KMS-11 (cell line): ENCODE data around the gene PTPMT1.

ENCODE experiments used
- H2AFZ ChIP-seq: fragments of 200-600 bp; sonication (generic); 2 replicates; pipeline ENCODE4 v1.6.1; 2016; ENCODE audit warnings: antibody characterized with exemption, mixed run types, low read depth
- H3K27ac ChIP-seq: fragments of 200-600 bp; sonication (generic); 2 replicates; pipeline ENCODE4 v1.6.1; 2016; ENCODE audit warnings: mild to moderate bottlenecking, mixed run types
- H3K27me3 ChIP-seq: fragments of 200-600 bp; sonication (generic); 2 replicates; pipeline ENCODE4 v1.6.1; 2017; ENCODE audit warnings: mild to moderate bottlenecking, low read depth, mixed run types, moderate library complexity; ENCODE audit not compliant: insufficient read depth
- H3K36me3 ChIP-seq: fragments of 200-600 bp; sonication (generic); 2 replicates; pipeline ENCODE4 v1.6.1; 2017; ENCODE audit warnings: mild to moderate bottlenecking, mixed run types; ENCODE audit not compliant: insufficient read depth
- H3K4me1 ChIP-seq: fragments of 200-600 bp; sonication (generic); 2 replicates; pipeline ENCODE4 v1.6.1; 2016; ENCODE audit warnings: mild to moderate bottlenecking, low read depth, mixed run types; ENCODE audit not compliant: poor library complexity, severe bottlenecking
- H3K4me2 ChIP-seq: fragments of 200-600 bp; sonication (generic); 2 replicates; pipeline ENCODE4 v1.7.0; 2016; ENCODE audit warnings: mild to moderate bottlenecking, mixed run types
- H3K4me3 ChIP-seq: fragments of 200-600 bp; sonication (generic); IDR thresholded peaks from 2 replicates; pipeline ENCODE4 v1.6.1; 2017; ENCODE audit warnings: low read depth, low read length, mixed read lengths; ENCODE audit not compliant: insufficient read depth
- H3K79me2 ChIP-seq: fragments of 200-600 bp; sonication (generic); 2 replicates; pipeline ENCODE4 v1.6.1; 2016; ENCODE audit warnings: low read depth, mixed run types; ENCODE audit not compliant: insufficient read depth
- H3K9ac ChIP-seq: fragments of 200-600 bp; sonication (generic); 2 replicates; pipeline ENCODE4 v1.6.1; 2016; ENCODE audit warnings: mild to moderate bottlenecking, mixed run types
- H4K20me1 ChIP-seq: fragments of 200-600 bp; sonication (generic); 2 replicates; pipeline ENCODE4 v1.6.1; 2016; ENCODE audit warnings: mild to moderate bottlenecking, mixed run types; ENCODE audit not compliant: insufficient read depth
- TF ChIP-seq, protein P1 (sequence below): fragments of 200-600 bp; sonication (generic); conservative IDR thresholded peaks from 2 replicates; pipeline ENCODE4 v1.6.1; 2017; ENCODE audit warnings: low read depth, mild to moderate bottlenecking, antibody characterized with exemption, low read length, moderate library complexity, mixed read lengths

The PTPMT1 gene

DNA sequence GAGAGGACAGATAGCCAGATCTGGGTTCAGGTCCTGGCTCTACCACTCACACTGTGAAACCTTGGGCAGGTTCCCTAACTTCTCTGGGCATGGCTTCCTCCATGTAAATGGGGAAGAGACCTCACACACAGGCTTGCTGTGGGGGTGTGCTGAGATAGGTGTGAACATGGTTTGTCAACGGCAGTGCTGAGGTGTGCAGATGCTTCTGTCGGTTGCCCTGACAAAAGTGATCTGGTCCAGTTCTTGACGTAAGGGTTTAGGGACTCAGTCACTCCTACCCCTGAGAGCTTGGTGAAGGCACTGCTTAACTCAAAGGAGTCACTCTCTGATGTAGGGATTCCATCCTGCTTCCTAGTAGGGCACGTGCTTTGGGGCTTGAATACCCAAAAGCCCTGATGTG lies 26.9 kb downstream of the PTPMT1 start:
- H4K20me1 ChIP-seq: no peaks in the 10 kb centered on the region
- no peak overlapping the region for H3K4me2 ChIP-seq
- TF ChIP-seq, protein P1, sequence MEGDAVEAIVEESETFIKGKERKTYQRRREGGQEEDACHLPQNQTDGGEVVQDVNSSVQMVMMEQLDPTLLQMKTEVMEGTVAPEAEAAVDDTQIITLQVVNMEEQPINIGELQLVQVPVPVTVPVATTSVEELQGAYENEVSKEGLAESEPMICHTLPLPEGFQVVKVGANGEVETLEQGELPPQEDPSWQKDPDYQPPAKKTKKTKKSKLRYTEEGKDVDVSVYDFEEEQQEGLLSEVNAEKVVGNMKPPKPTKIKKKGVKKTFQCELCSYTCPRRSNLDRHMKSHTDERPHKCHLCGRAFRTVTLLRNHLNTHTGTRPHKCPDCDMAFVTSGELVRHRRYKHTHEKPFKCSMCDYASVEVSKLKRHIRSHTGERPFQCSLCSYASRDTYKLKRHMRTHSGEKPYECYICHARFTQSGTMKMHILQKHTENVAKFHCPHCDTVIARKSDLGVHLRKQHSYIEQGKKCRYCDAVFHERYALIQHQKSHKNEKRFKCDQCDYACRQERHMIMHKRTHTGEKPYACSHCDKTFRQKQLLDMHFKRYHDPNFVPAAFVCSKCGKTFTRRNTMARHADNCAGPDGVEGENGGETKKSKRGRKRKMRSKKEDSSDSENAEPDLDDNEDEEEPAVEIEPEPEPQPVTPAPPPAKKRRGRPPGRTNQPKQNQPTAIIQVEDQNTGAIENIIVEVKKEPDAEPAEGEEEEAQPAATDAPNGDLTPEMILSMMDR: no peak
- no peak overlapping the region for H3K9ac ChIP-seq
- no peak overlapping the region for H3K27ac ChIP-seq
- no peak overlapping the region for H2AFZ ChIP-seq
- no peaks in the 10 kb centered on the region for H3K4me1 ChIP-seq
- H3K4me3 ChIP-seq: no peak overlapping the region
- H3K79me2 ChIP-seq: no peaks in the 10 kb centered on the region
- H3K27me3 ChIP-seq: no peaks in the 10 kb centered on the region
- no peaks in the 10 kb centered on the region for H3K36me3 ChIP-seq

DNA sequence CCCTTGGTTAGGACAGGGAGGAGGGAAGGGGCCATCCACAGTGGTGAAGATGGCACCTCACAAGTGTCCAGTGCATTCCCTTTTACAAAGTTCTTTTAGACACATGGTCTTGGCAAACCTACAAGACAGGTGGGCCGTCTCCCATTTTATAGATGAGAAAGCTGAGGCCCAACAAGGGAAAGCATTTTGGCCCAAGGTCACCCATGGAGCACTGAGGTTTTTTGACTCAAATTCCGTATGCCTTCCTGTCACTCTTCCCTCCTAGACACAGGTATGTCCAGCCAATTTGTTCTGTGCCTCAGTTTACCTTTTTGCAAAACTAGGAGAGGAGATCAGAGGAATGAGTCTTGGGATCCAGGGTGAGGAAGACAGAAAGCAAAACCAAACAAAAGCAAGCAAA lies 27.6 kb downstream of the PTPMT1 start:
- Histone ChIP-seq H3K27ac (no peak overlapping the region), H3K79me2 (no peaks in the 10 kb centered on the region), H3K4me1 (no peaks in the 10 kb centered on the region), H3K4me3 (no peak overlapping the region), H3K4me2 (no peak overlapping the region), H3K27me3 (no peaks in the 10 kb centered on the region), H4K20me1 (no peaks in the 10 kb centered on the region), H2AFZ (no peak overlapping the region), H3K9ac (no peak overlapping the region), H3K36me3 (no peaks in the 10 kb centered on the region)
- TF ChIP-seq, protein P1: no peak

DNA sequence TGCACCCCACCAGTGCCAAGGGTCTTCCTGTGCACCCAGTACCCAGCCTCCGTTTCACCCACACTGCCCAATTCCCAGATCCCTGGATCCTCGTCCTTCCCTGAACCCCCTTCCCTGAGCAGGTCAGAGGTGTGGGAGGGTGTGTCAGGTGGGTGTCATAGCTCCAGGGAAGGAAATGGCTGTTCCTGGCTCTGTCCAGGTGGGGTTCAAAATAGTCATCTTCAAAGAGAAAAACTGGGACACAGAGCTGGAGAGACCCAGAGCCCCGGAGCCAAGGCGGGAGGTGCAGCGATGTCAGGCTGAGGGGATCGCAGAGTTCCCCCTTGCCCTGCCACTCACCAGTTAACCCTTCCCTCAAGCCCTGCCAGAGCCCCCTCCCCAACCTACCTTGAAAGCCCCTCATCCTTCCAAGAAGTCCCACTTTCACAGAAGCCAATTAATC lies 28.1 kb downstream of the PTPMT1 start:
- Histone ChIP-seq H3K9ac (no peak overlapping the region), H3K27ac (no peak overlapping the region), H2AFZ (no peak overlapping the region), H3K4me1 (no peaks in the 10 kb centered on the region), H3K4me2 (no peak overlapping the region), H3K36me3 (no peaks in the 10 kb centered on the region), H4K20me1 (no peaks in the 10 kb centered on the region), H3K79me2 (no peaks in the 10 kb centered on the region), H3K4me3 (no peak overlapping the region), H3K27me3 (no peaks in the 10 kb centered on the region)
- TF ChIP-seq, protein P1: no peak

DNA sequence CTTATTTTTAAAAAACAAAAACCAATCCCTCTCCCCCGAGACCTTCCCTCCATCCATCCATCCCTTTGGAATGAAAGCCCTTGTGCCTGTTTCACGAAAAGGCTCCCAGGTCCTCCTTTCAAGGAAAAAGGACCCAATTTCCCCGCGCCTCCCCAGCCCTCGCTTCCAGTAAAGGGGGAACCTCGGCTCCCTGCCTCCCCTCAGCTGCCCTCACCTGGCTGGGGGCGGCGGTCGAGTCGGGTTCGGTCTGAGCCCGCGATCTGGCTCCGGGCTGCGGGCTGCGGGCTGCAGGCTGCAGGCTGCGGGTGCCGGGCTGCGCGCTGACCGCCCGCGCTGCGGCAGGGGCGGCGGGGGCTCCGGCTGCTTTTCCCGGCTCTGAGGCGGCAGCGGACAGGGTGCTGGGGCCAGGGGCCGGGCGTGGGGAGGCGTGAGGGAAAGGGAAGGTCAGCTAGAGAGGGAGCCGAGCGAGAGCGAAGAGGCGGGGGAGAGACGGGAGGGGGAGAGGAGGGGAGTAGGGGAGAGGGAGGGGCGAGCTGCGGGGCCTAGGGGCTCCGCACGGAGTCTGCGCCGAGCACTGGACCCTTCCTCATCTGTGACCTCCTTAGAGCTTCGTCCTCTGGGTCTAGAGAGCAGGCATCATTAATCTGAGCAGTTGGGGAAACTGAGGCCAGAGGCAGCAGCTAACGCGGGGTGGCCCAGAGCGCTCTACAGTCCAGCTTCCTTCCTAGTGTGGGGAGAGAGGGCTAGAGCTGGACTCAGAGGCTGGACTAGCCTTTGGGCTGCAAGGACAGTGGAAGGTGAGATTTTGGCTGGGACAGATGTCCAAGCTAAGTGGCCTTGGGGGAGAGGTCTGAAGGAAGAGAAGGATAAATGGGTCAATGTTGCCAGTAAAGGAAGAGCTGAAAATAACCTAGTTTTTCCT lies 28.8 kb downstream of the PTPMT1 start, which contains the start of gene C1QTNF4:
C1QTNF4 (minus strand) TSS at position 478 of the 922 bp plus-strand sequence. CDS start 3,601 bp downstream, outside the sequence.
- Histone ChIP-seq H3K4me1 (no peaks in the 10 kb centered on the region), H3K4me3 (no peak within 1 kb of the TSS), H3K9ac (no peak within 1 kb of the TSS), H3K4me2 (no peak within 1 kb of the TSS), H3K79me2 (no peaks in the 10 kb centered on the region), H3K27me3 (no peaks in the 10 kb centered on the region), H3K36me3 (no peaks in the 10 kb centered on the region), H2AFZ (no peak within 1 kb of the TSS), H3K27ac (no peak within 1 kb of the TSS), H4K20me1 (no peaks in the 10 kb centered on the region)
- TF ChIP-seq, protein P1: no peak
